Measurements from ENCODE around the gene PPARG.
"Not testable (repeated sequence)": the region's sequence is repeated elsewhere in the genome, so short reads cannot be mapped to it uniquely, and the experiment has no call there.

Gene PPARG

DNA sequence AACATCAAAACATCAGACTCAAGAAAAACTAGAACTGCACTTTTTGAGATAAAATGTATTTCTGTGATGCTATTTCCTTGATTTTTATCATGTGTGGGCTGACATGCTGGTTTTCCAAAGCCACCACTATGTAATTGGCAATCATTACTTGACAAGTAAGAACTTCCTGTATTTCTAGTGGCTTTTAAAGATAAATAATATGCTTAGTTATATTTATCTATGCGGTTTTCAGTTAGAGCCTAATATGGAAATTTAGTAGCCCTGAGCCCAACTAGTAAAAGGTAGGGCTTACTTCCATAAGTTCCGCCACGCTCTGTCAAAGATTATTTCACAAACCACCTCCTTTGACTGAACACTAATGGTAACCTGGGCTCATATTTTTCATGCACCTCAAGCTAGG is 91.6 kb downstream of the PPARG start:
- DNase-seq (ENCODE audit: low read depth), result no peak

DNA sequence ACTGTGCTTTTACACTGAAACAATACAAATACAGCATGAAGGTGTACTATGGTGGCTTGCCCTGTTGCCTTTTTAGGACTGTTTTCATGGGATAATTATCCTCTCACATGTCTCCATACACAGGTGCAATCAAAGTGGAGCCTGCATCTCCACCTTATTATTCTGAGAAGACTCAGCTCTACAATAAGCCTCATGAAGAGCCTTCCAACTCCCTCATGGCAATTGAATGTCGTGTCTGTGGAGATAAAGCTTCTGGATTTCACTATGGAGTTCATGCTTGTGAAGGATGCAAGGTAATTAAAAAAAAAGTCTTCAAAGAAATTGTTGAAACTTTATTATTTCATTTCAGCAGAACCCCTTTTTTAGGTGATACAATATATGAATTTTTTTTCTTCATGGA is 92.3 kb downstream of the PPARG start:
- DNase-seq (ENCODE audit: low read depth), result no peak

GRCh38 chr3:12383218-12383617 is 94.3 kb downstream of the PPARG start:
- DNase-seq (ENCODE audit: low read depth), result no peak

GRCh38 chr3:12384451-12385233 is 95.8 kb downstream of the PPARG start:
- no peak for DNase-seq (ENCODE audit: low read depth)

DNA sequence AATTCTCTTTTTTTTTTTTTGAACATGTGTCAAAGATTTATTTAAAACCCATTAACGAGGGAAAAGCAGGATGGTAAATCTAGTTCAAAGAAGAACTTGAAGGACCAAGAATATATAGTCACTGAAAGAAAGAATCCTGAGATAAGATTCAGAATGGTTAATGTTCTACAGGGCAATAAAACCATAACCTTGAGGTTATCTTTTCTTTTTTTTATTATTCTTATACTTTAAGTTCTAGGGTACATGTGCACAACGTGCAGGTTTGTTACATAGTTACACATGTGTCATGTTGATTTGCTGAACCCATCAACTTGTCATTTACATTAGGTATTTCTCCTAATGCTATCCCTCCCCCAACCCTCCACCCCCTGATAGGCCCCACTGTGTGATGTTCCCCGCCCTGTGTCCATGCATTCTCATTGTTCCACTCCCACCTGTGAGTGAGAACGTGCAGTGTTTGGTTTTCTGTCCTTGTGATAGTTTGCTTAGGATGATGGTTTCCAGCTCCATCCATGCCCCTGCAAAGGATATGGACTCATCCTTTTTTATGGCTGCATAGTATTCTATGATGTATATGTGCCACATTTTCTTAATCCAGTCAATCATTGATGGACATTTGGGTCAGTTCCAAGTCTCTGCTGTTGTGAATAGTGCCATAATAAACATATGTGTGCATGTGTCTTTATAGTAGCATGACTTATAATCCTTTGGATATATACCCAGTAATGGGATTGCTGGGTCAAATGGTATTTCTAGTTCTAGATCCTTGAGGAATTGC is 97.8 kb downstream of the PPARG start:
- not testable (repeated sequence) for DNase-seq (ENCODE audit: low read depth)

GRCh38 chr3:12388185-12388584 is 99.3 kb downstream of the PPARG start:
- no peak for DNase-seq (ENCODE audit: low read depth)

- no peak for DNase-seq (ENCODE audit: low read depth)
These were observed 103.4 kb downstream of the PPARG start for GRCh38 chr3:12392101-12392878.

- DNase-seq (ENCODE audit: low read depth), result no peak
These were observed 105.0 kb downstream of the PPARG start for GRCh38 chr3:12393894-12394293.

DNA sequence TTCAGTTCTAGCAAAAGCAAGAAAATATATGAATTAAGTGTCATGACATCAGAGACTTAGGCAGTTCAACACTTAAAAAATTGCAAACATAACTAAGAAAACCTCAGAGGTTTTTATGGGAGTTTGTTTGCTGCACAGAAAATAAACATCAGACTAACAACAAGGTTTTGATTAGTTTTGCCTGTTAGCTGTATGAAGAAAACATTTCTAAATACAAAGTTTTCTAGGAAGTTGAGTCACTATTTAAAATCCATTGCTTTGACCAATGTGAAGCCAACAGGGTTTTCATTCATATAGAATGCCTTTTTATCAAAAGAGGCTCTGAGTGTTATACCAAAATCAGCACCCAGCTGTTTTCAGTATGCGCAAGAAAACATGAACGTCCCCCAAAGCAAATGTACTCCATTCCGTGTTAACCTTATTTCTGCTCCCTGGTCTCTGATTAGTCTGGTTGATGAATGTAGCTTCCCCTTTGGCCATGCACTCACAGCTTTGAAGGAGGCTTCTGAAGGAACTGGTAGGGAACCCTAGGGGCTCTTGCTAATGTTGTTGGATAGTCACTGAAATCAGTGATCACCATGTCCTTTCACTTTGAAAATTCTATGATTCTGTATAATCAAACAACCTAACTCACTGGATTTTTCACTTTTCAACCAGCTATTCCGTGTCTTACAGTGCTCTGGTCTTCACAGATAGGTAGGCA is 105.8 kb downstream of the PPARG start:
- no peak for DNase-seq (ENCODE audit: low read depth)

GRCh38 chr3:12395349-12396012 is 106.6 kb downstream of the PPARG start:
- no peak for DNase-seq (ENCODE audit: low read depth)

DNA sequence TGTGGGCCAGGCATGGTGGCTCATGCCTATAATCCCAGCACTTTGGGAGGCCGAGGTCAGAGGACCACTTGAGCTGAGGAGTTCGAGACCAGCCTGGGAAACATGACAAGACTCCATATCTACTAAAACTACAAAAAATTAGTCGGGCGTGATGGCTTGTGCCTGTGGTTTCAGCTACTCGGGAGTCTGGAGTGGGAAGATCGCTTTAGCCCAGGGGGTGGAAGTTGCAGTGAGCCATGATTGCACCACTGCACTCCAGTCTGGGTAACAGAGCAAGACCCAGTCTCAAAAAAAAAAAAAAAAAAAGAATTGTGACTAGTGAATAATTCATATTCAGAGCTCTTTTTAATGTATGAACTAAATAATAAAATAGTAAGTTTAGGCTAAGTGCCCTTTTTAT is 107.6 kb downstream of the PPARG start:
- no peak for DNase-seq (ENCODE audit: low read depth)

DNA sequence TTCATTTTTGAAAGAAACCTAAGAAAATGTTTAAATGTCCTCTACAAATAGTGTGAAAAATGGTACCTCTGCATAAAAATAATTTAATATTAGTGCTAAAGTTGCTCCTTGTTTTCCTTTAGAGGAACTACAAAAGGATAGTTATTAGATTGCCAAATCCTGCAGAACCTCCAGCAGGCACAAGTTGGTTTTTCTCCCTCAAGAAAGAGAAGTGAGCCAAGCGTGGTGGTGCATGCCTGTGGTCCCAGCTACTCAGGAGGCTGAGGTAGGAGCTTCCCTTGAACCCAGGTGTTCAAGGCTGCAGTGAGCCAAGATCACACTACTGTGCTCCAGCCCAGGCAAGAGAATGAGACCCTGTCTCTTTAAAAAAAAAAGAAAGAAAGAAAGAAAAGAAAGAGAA is 110.4 kb downstream of the PPARG start:
- no peak for DNase-seq (ENCODE audit: low read depth)

GRCh38 chr3:12400616-12401194 is 111.8 kb downstream of the PPARG start:
- DNase-seq (ENCODE audit: low read depth), result no peak

- DNase-seq (ENCODE audit: low read depth), result no peak
These were observed 112.3 kb downstream of the PPARG start for GRCh38 chr3:12401208-12401607.

DNA sequence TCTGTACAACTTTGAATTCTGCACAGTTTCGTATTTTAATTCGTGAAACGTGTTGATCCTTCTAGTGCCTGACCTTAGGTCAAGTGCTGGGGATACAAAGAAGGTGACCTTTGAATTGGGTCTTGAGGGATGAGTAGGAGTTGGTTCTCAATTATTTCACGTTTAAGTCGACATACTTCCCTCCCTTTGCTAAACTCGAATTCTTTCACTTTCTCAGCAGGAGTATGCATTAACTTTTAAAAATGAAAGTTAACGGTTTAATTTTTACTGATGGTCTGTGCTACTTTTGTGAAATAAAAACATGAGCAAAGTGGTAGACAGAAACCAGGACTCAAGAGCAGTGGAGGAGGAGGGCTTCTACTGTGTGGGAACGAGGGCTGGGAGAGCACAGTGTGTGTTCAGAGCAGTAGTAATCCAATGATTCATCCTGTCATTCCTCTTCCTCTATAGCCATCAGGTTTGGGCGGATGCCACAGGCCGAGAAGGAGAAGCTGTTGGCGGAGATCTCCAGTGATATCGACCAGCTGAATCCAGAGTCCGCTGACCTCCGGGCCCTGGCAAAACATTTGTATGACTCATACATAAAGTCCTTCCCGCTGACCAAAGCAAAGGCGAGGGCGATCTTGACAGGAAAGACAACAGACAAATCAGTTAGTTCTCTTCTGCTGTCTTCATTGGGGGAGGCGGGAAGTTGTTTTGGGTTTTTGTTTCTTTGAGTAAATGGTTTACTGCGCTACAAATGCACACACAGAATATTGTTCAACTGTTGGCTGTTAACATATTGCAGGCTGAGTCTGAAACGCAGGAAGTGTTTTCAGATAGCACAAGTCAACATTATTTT is 116.8 kb downstream of the PPARG start:
- DNase-seq (ENCODE audit: low read depth), result no peak

- DNase-seq (ENCODE audit: low read depth), result no peak
These were observed 120.3 kb downstream of the PPARG start for GRCh38 chr3:12408984-12409683.

- no peak for DNase-seq (ENCODE audit: low read depth)
These were observed 121.1 kb downstream of the PPARG start for GRCh38 chr3:12409684-12410596.

- DNase-seq (ENCODE audit: low read depth), result no peak
These were observed 124.9 kb downstream of the PPARG start for GRCh38 chr3:12413721-12414255.
